Peyer's patch (tissue), 4 donors: ENCODE results near the gene TACC2. TPM values are rescaled to one million over a fixed set of nuclear protein-coding genes. Genes with fewer than 3 reads are reported as not detected.

Experiments used
- DNase-seq, 3 donors: peaks; one replicate each; pipeline ENCODE4 v3.0.0-alpha.2; 2017 to 2019
- H3K27ac ChIP-seq, 4 donors: fragments of 200-600 bp; sonication (generic); one replicate each; pipeline ENCODE4 v1.5.1; 2016 to 2019
- H3K27me3 ChIP-seq, 2 donors: fragments of 200-600 bp; sonication (generic); one replicate each; pipeline ENCODE4 v1.5.1; 2019
- H3K36me3 ChIP-seq, 3 donors: fragments of 200-600 bp; sonication (generic); one replicate each; pipeline ENCODE4 v1.5.1; 2016 to 2019
- H3K4me1 ChIP-seq, 4 donors: fragments of 200-600 bp; sonication (generic); one replicate each; pipeline ENCODE4 v1.5.1; 2016 to 2019
- H3K4me3 ChIP-seq, 4 donors: fragments of 200-600 bp; sonication (generic); 1 replicate in 3 of 4; 2 replicates in 1 of 4; pipeline ENCODE4 v1.5.1; 2016 to 2019; ENCODE audit warnings: mild to moderate bottlenecking in 1 of 4
- H3K9me3 ChIP-seq, 4 donors: fragments of 200-600 bp; sonication (generic); one replicate each; pipeline ENCODE4 v1.5.1; 2016 to 2019; ENCODE audit warnings: mild to moderate bottlenecking in 1 of 4
- CTCF ChIP-seq, 6 experiments: fragments of 450-650 bp in 4 of 6; fragments of 200-600 bp in 2 of 6; sonication (generic) in 1 of 6; IDR thresholded peaks; one replicate each; pipeline ENCODE4 v1.5.1; 2017 to 2019; ENCODE audit warnings: antibody characterized with exemption in 6 of 6, mild to moderate bottlenecking in 3 of 6, moderate library complexity in 1 of 6
- POLR2A ChIP-seq, 2 donors: fragments of 450-650 bp; IDR thresholded peaks; one replicate each; pipeline ENCODE4 v1.5.1; 2017; ENCODE audit warnings: antibody characterized with exemption in 2 of 2, mild to moderate bottlenecking in 2 of 2, moderate library complexity in 2 of 2
- total RNA-seq, 4 donors: library from RNA; depleted of rRNA; stranded (reverse); fragments of >200 nt; gene quantifications; one replicate each; pipeline ENCODE4 v1.1.0, GENCODE V29; 2016

The TACC2 gene
- total RNA-seq, 4 donors from 2014 or later, result 91.6 to 140 (median 109) TPM

- TF ChIP-seq CTCF (IDR thresholded peaks at IDR 0.05) (no peak), POLR2A (IDR thresholded peaks at IDR 0.05) (no peak)
- Histone ChIP-seq H3K4me3 (no peak overlapping the region), H3K27ac (no peak overlapping the region), H3K36me3 (peaks cover 0 to 39% (median 0%) of the 10 kb centered on the region in 3 donors), H3K4me1 (peaks cover 0 to 2% (median 0%) of the 10 kb centered on the region in 4 donors), H3K9me3 (no peaks in the 10 kb centered on the region), H3K27me3 (no peaks in the 10 kb centered on the region)
- DNase-seq, result no peak
These were observed 144.1 kb downstream of the TACC2 start for GRCh38 chr10:122132882-122133565.

- TF ChIP-seq POLR2A (IDR thresholded peaks at IDR 0.05) (no peak), CTCF (IDR thresholded peaks at IDR 0.05) (no peak)
- Histone ChIP-seq H3K27me3 (no peaks in the 10 kb centered on the region), H3K36me3 (peaks cover 0 to 39% (median 0%) of the 10 kb centered on the region in 3 donors), H3K4me1 (peaks cover 0 to 1% (median 0%) of the 10 kb centered on the region in 4 donors), H3K9me3 (no peaks in the 10 kb centered on the region), H3K4me3 (no peak overlapping the region), H3K27ac (no peak overlapping the region)
- DNase-seq, result no peak
These were observed 146.5 kb downstream of the TACC2 start for GRCh38 chr10:122135251-122136025.

- TF ChIP-seq POLR2A (IDR thresholded peaks at IDR 0.05) (no peak), CTCF (IDR thresholded peaks at IDR 0.05) (no peak)
- Histone ChIP-seq H3K27me3 (no peaks in the 10 kb centered on the region), H3K36me3 (peaks cover 0 to 30% (median 0%) of the 10 kb centered on the region in 3 donors), H3K4me1 (peaks cover 0 to 29% (median 0%) of the 10 kb centered on the region in 4 donors), H3K9me3 (no peaks in the 10 kb centered on the region), H3K27ac (peak overlapping the region in 1 of 4 donors; percentile 71), H3K4me3 (no peak overlapping the region)
- no peak for DNase-seq
These were observed 150.1 kb downstream of the TACC2 start for GRCh38 chr10:122138831-122139625.

- Histone ChIP-seq H3K27ac (peak overlapping the region in 1 of 4 donors; percentile 71), H3K36me3 (peaks cover 0 to 30% (median 0%) of the 10 kb centered on the region in 3 donors), H3K4me1 (peaks cover 0 to 29% (median 0%) of the 10 kb centered on the region in 4 donors), H3K27me3 (no peaks in the 10 kb centered on the region), H3K4me3 (no peak overlapping the region), H3K9me3 (no peaks in the 10 kb centered on the region)
- TF ChIP-seq CTCF (IDR thresholded peaks at IDR 0.05), result no peak
- no peak for TF ChIP-seq POLR2A (IDR thresholded peaks at IDR 0.05)
- DNase-seq, result no peak
These were observed 150.7 kb downstream of the TACC2 start for GRCh38 chr10:122139627-122140170.

- Histone ChIP-seq H3K27me3 (no peaks in the 10 kb centered on the region), H3K36me3 (peaks cover 0 to 30% (median 0%) of the 10 kb centered on the region in 3 donors), H3K27ac (peak overlapping the region in 2 of 4 donors; percentile 22 to 71), H3K4me3 (no peak overlapping the region), H3K9me3 (no peaks in the 10 kb centered on the region), H3K4me1 (peaks cover 0 to 29% (median 0%) of the 10 kb centered on the region in 4 donors)
- DNase-seq, result no peak
- TF ChIP-seq CTCF (IDR thresholded peaks at IDR 0.05) (no peak), POLR2A (IDR thresholded peaks at IDR 0.05) (no peak)
These were observed 151.5 kb downstream of the TACC2 start for GRCh38 chr10:122140461-122140902.
